Left cardiac atrium (tissue), 4 donors: ENCODE data around the gene LRRC27. TPM values are rescaled to one million over a fixed set of nuclear protein-coding genes. Genes with fewer than 3 reads are reported as not detected.

ENCODE experiments used
- ATAC-seq, 2 donors: fragments of 200-7000 bp; cut with Tn5 transposase; one replicate each; pipeline ENCODE4 v1.9.1; 2020; ENCODE audit warnings: mild to moderate bottlenecking in 2 of 2, moderate library complexity in 2 of 2
- DNase-seq: peaks from one replicate; pipeline ENCODE4 v3.0.0-alpha.2; 2020
- intact Hi-C, 2 donors: fragments of 100-400 bp; cut with DNase I; formaldehyde crosslinking; loops; one replicate each; pipeline versions ENCODE4 v1.14.1 to v1.15.1; 2022 to 2023
- total RNA-seq, 2 donors: library from RNA; stranded (reverse); fragmentation: NEBNext Ultra II Directional; extraction: Animal tissue kit (Norgen Biotek cat#: 25700); gene quantifications; one replicate each; pipeline ENCODE4 v1.2.1, GENCODE V29; 2021
- donor health status: DM: no; HTN: yes; CAD: no.
- donor health status: DM: no; HTN: yes; CAD: no; lungs with severe emphysema.
- donor health status: DM: yes; HTN: yes; CAD: no.
- donor health status: Dilated cardiomyopathy.

Gene LRRC27
- total RNA-seq, 2 donors from 2014 or later: 3.7 to 4.4 TPM

GRCh38 chr10:132350946-132351345, 19.0 kb downstream of the LRRC27 start:
- DNase-seq (no peak), ATAC-seq (no peak)
- intact Hi-C loops: loop anchor here in 1 of 2 donors (5.0 kb wide), 1 partner anchor 129 kb away; no protein-coding TSS in a partner anchor

DNA sequence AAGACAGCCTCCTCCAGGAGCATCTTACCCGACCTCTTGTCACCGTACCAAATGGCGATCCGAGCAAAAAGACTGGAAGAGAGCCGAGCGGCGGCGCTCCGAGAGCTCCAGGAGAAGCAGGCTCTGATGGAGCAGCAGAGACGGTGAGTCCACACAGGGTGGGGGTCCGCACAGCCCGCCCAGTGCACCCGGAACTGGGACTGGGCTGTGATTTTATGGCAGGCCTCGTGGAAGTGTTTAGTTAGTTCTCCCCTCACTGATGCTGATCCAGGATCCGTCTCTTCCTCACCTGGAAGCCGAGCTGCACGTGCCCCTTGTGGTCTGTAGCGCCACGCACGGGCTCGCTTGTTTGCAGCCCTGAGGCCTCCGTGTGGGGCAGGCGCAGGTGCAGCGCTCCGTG, 19.6 kb downstream of the LRRC27 start:
- ATAC-seq (no peak), DNase-seq (no peak)
- intact Hi-C loops: loop anchor here in 1 of 2 donors (5.0 kb wide), 1 partner anchor 129 kb away; no protein-coding TSS in a partner anchor

GRCh38 chr10:132352462-132353308, 20.7 kb downstream of the LRRC27 start:
- intact Hi-C loops: loop anchor here in 1 of 2 donors (5.0 kb wide), 1 partner anchor 130 kb away; no protein-coding TSS in a partner anchor
- ATAC-seq (peak; percentile 74 to 82), DNase-seq (peak; percentile 81)

- no peak for ATAC-seq
- intact Hi-C loops: loop anchor here (2.0 to 5.0 kb wide), 2 partner anchors 131 kb away; no protein-coding TSS in a partner anchor
- DNase-seq: no peak
Observed at GRCh38 chr10:132353456-132354355, 21.7 kb downstream of the LRRC27 start.

DNA sequence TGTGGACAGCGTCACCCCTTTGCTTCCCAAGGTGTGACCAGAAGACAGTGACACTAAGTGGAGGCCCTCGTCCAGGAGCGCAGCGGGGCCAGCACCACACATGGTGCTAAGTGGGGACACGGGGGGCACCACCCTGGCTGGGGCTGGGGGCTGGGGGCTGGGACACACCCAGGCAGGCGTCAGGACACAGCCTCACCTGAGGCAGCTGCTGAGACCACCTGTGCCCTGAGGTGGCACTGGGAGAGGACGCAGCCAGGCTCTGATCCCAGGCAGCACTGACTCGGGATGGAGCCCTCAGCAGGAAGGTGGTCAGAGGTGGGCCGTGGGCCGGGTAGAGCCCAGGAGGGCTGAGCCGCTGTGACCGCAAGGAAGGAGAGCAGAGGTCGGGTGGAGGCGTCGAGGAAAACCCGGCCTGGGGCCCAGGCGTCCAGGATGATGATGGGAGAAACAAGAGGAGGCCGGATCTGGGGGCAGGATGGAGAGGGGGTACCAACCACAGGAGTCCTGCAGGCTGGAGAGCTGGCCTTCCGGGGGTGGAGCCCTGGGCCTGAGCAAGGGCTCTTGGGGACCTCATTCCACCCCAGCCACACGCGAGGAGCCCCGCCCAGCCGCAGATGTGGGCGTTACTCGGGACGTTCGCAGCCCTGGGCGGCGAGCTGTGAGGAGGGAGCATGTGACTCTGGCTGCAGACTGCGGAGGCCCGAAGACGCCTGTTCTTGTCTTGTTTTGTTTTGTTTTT, 22.5 kb downstream of the LRRC27 start:
- no peak for DNase-seq
- no peak for ATAC-seq
- intact Hi-C loops: loop anchor here (2.0 to 5.0 kb wide), 2 partner anchors 132 kb away; no protein-coding TSS in a partner anchor

GRCh38 chr10:132355297-132355696, 23.3 kb downstream of the LRRC27 start:
- ATAC-seq (no peak), DNase-seq (no peak)
- intact Hi-C loops: loop anchor here in 1 of 2 donors (2.0 kb wide), 1 partner anchor 132 kb away; no protein-coding TSS in a partner anchor

- ATAC-seq: no peak
- no peak for DNase-seq
- intact Hi-C loops: loop anchor here in 1 of 2 donors (2.0 kb wide), 1 partner anchor 133 kb away; no protein-coding TSS in a partner anchor
Observed at GRCh38 chr10:132355754-132356153, 23.8 kb downstream of the LRRC27 start.

DNA sequence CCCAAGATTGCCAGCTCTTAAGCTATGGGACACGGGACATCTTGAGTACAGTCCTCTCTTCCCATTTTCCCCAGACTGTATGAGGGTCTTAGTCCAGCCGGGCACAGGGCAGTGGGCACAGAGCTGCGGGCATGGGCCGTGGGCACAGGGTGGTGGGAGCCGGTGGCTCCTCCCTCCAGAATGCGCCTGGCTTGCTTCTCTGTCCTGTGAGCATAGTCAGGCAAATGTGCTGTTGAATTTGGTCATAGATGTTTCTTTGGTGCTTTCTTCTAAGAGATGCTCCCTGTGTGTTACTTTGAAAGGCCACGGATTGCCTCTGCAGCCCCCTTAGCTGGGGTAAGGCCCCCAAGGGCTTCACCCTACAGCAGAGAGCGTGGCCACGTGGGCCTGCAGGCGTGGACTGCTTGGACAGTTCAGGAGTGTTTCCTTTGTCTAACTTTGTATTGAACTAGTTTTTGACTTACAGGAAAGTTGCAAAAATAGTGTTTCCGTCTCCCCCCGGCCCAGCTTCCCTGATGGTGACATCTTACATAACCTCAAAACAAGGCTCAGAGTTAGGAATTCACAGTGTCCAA, 24.7 kb downstream of the LRRC27 start:
- DNase-seq (no peak), ATAC-seq (no peak)
- intact Hi-C loops: no loop called here

DNA sequence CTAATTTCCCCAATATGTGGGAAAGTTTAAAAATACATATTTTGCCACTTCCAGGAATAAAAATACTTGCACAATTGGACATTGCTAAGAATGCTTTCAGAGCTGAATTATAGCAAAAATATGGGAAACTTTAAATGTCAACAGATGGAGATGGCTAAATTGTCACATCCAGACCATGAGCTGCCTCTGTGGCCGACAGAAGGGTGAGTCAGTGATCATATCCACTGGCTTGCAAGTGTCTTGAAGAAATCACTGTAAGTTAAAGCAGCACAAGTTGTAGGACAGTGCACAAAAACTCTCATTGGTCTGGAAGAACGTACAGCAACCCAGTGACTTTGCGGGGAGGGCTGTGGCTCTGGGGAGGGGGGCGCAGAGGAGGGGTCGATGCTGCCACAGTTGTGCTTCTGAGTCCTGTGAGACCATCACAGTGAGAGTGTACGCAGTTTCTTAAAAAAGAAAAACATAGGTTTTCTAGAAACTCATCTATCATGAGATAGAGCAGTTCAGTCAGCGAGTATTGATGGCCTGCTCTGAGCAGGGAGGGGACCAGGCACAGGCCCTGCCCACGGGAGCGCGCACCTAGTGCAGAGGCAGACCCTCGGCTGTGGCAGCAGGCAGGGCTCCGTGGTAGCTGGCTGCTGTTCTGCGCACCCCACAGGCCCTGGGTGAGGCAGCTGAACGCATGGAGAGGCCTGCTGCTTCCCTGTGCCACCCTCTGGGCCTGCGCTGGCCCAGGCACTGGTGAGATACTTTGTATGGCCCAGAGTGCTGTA, 25.5 kb downstream of the LRRC27 start:
- no peak for ATAC-seq
- intact Hi-C loops: no loop called here
- DNase-seq: no peak

DNA sequence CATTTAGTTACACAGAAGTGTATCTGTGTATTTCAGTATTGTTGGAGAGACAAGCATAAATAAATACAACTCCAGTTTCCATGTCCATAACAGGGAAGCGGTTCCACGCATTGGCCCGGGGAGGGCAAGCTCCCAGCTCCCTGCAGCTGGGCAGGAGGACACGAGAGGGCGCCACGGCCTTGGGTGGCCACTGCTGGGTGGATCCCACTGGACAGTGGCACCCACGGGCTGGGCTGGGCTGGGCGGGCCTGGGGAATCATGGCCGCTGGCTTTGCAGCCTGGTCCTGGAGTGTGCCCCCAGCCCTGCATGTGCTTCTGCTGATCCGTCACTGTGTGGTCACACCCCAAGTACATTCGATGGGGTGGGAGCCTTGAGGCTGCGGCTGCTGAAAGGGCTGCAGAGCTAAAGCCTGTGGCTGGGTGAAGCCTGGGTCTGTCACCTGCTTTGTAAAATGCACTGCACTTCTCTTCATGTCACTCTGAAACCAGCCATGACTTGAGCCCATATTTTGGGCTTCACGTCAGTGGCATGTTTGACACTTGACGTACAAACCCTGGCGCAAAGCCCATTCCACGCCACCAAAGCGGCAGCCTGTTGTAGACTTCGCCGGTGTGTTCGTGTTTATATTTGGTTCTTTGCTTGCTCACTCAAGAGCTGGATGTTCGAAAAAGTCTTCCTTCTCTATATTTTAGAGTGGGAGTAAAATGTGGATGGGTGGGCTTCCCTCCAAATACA, 27.5 kb downstream of the LRRC27 start:
- DNase-seq (no peak), ATAC-seq (no peak)
- intact Hi-C loops: no loop called here

- intact Hi-C loops: no loop called here
- ATAC-seq: peak in 1 of 2 donors; percentile 45
- DNase-seq: peak; percentile 44
Observed at GRCh38 chr10:132360766-132361447, 28.9 kb downstream of the LRRC27 start.

DNA sequence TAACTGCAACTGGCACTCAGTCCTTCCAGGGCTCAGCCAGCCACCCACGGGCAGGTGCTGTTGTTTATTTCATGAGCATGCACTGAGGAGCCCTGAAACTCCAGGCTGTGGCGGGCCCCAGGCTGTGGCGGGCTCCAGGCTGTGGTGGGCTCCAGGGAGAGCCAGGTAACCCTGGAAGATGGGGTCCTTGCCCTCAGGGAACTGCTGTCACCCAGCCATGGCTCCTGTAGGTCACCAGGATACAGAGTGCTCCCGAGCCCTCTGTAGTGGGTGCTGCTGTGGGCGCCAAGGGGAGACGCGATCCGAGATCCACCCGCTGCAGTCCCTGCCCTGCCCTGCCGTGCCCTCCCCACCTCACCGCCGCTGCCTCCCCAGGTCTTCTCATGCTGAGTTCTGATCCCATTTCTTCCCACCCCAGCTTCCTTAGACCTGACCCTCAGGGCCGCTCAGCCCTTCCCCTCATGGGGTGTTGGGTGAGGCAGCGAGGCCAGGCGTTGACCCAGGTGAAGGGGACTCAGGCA, 29.6 kb downstream of the LRRC27 start:
- DNase-seq (no peak), ATAC-seq (no peak)
- intact Hi-C loops: no loop called here

DNA sequence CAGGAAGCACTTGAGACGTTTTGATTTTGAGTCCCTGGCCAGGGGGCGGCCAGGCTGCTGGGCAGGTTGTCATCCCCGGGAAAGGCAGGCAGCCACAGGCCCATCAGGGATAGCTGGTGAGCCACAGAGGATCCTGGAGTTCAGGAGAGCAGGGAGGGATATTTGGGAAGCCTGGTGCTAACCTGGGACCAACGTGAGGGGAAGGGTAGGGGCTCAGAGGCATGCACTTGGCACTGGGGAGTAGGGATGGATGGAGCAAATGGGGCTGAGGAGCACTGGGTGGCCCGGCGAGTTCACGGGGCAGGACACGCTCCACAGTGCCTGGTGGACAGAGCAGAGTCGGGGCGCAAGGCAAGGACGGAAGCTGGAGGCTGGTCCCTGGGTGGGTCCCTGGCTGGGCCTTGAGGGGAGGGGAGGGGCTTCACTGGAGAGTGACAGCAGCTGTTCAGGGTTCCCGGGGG, 30.2 kb downstream of the LRRC27 start:
- no peak for DNase-seq
- no peak for ATAC-seq
- intact Hi-C loops: no loop called here

GRCh38 chr10:132363376-132363775, 31.4 kb downstream of the LRRC27 start:
- DNase-seq (no peak), ATAC-seq (no peak)
- intact Hi-C loops: no loop called here

DNA sequence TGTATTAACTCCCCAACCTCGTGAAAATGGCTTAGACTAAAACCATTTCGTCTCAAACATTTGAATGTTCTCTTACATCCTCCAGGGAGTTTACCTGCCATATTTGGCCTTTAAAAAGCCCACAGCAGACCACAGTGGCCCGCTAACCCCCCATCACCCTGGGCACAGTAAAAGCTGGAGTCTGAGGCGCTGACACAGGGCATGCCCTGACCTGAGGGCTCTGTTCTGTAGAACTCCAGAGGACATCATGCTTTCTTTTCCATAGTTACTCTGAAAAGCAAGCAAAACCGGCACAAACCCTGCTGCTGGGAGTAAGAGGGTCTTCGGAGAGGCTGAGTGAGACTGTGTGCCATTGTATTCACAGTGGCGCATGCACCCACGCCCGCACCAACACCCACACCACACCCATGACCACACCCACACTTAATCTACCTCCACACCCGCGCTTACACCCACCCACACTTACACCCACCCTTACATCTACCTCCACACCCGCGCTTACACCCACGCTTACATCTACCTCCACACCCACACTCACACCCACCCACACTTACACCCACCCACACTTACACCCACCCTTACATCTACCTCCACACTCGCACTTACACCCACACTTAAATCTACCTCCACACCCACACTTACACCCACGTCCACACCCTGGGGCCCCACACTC, 32.1 kb downstream of the LRRC27 start:
- ATAC-seq (peak; percentile 55 to 82), DNase-seq (no peak)
- intact Hi-C loops: no loop called here

GRCh38 chr10:132364594-132364970, 32.6 kb downstream of the LRRC27 start:
- intact Hi-C loops: no loop called here
- DNase-seq (no peak), ATAC-seq (peak; percentile 41 to 55)
